Brain microvascular endothelial cell (primary cell): ENCODE results near the gene B3GNT4.

Experiments used
- DNase-seq: peaks from one replicate; pipeline ENCODE4 v3.0.0-alpha.2; 2020
- H3K27ac ChIP-seq: fragments of 250-450 bp; sonication (Bioruptor Pico); 2 replicates; pipeline ENCODE4 v1.5.1; 2020; ENCODE audit warnings: mild to moderate bottlenecking, moderate library complexity
- H3K27me3 ChIP-seq: fragments of 250-450 bp; sonication (Bioruptor Pico); replicated peaks from 2 replicates; pipeline ENCODE4 v1.5.1; 2020; ENCODE audit warnings: mild to moderate bottlenecking
- H3K36me3 ChIP-seq: fragments of 250-450 bp; sonication (Bioruptor Pico); replicated peaks from 2 replicates; pipeline ENCODE4 v1.5.1; 2020; ENCODE audit warnings: mild to moderate bottlenecking
- H3K4me3 ChIP-seq: 2 replicates; pipeline ENCODE4 v1.5.1; 2011; ENCODE audit warnings: low read depth, mild to moderate bottlenecking, control low read depth, low read length, moderate library complexity
- CTCF ChIP-seq: IDR thresholded peaks from 2 replicates; pipeline ENCODE4 v1.5.1; 2011; ENCODE audit warnings: low read depth, mild to moderate bottlenecking, moderate library complexity, low read length, control low read depth, inconsistent platforms; ENCODE audit errors: missing control alignments
- in situ Hi-C: cut with HindIII; loops from 2 replicates; pipeline ENCODE4 v1.10.0; 2017; ENCODE audit warnings: low sequenced_read_pairs, low pct_ligation_motif_present

The B3GNT4 gene

GRCh38 chr12:122227341-122227740, 23.8 kb downstream of the B3GNT4 start:
- Histone ChIP-seq H3K27me3 (no peaks in the 10 kb centered on the region), H3K4me3 (no peak overlapping the region), H3K36me3 (no peaks in the 10 kb centered on the region), H3K27ac (no peak overlapping the region)
- no peak for DNase-seq
- in situ Hi-C loops, result no loop called here
- TF ChIP-seq CTCF, result no peak

GRCh38 chr12:122228092-122228491, 24.6 kb downstream of the B3GNT4 start:
- in situ Hi-C loops, result no loop called here
- Histone ChIP-seq H3K27ac (no peak overlapping the region), H3K27me3 (no peaks in the 10 kb centered on the region), H3K36me3 (no peaks in the 10 kb centered on the region), H3K4me3 (no peak overlapping the region)
- no peak for TF ChIP-seq CTCF
- DNase-seq, result no peak

- TF ChIP-seq CTCF, result no peak
- DNase-seq, result no peak
- in situ Hi-C loops, result no loop called here
- Histone ChIP-seq H3K27ac (no peak overlapping the region), H3K27me3 (no peaks in the 10 kb centered on the region), H3K4me3 (no peak overlapping the region), H3K36me3 (peaks cover 8% of the 10 kb centered on the region)
Observed at GRCh38 chr12:122230798-122231197, 27.3 kb downstream of the B3GNT4 start.

GRCh38 chr12:122232691-122233090, 29.2 kb downstream of the B3GNT4 start:
- H3K36me3 ChIP-seq, result peaks cover 12% of the 10 kb centered on the region
- H3K27me3 ChIP-seq, result no peaks in the 10 kb centered on the region
- in situ Hi-C loops, result no loop called here

GRCh38 chr12:122235741-122236140, 32.2 kb downstream of the B3GNT4 start:
- no peak for TF ChIP-seq CTCF

More at GRCh38 chr12:122232691-122233090, 29.2 kb downstream of the B3GNT4 start:
- DNase-seq, result no peak
- no peak for TF ChIP-seq CTCF
- no peak overlapping the region for H3K4me3 ChIP-seq
- H3K27ac ChIP-seq, result no peak overlapping the region

GRCh38 chr12:122238861-122239260, 35.4 kb downstream of the B3GNT4 start:
- Histone ChIP-seq H3K36me3 (peaks cover 17% of the 10 kb centered on the region), H3K27ac (no peak overlapping the region), H3K27me3 (no peaks in the 10 kb centered on the region), H3K4me3 (no peak overlapping the region)
- in situ Hi-C loops, result no loop called here
- TF ChIP-seq CTCF, result no peak
- DNase-seq, result no peak

More at GRCh38 chr12:122235741-122236140, 32.2 kb downstream of the B3GNT4 start:
- in situ Hi-C loops, result no loop called here
- H3K4me3 ChIP-seq, result no peak overlapping the region
- no peak for DNase-seq
- H3K27ac ChIP-seq, result no peak overlapping the region
- peaks cover 14% of the 10 kb centered on the region for H3K36me3 ChIP-seq
- H3K27me3 ChIP-seq, result no peaks in the 10 kb centered on the region
